A673 (cell line): ENCODE measurements around the gene MTM1.

ENCODE experiments used
- EZH2 ChIP-seq: fragments of 200-600 bp; sonication (generic); IDR thresholded peaks from 2 replicates; pipeline ENCODE4 v1.6.1; 2017; ENCODE audit warnings: borderline replicate concordance, low read depth, mild to moderate bottlenecking, mixed read lengths, antibody characterized with exemption, low read length; ENCODE audit not compliant: poor library complexity, severe bottlenecking
- TF ChIP-seq, protein P1 (sequence below): fragments of 300-800, 200-600 bp; sonication (generic); conservative IDR thresholded peaks from 2 replicates; pipeline ENCODE4 v1.5.1; 2017; ENCODE audit warnings: low read depth, mild to moderate bottlenecking, antibody characterized with exemption, low read length, moderate library complexity, mixed read lengths

DNA sequence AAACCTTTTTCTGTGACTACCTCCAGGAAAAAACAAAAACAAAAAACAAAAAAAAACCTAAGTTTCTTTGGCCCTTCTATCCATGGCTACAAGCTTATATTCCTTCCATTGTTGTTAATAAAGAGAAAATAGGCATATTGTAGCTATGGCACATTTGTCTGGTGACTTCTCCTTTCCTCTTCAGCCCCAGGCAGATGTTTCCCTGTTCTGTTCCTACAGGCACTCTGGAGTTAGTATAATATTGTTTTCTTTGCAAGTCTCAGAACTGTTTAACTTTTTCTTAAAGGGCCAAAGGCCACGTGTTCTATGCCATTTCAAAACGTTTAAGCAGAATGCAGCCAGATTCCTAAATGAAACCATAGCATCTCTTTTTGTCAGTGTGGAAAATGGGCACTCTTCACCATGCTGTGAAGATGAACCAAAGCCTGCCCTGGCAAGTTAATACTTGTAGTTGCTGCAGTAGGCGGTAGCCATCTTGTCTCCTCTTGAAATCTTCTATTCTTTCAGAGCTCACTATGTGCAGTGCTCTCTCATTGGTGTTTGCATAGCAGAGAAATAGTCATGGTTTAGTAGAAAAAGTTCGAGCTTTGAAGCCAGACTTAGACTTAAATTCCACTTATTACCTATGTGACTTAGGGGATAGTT, 80.0 kb downstream of the MTM1 start:
- TF ChIP-seq, protein P1, sequence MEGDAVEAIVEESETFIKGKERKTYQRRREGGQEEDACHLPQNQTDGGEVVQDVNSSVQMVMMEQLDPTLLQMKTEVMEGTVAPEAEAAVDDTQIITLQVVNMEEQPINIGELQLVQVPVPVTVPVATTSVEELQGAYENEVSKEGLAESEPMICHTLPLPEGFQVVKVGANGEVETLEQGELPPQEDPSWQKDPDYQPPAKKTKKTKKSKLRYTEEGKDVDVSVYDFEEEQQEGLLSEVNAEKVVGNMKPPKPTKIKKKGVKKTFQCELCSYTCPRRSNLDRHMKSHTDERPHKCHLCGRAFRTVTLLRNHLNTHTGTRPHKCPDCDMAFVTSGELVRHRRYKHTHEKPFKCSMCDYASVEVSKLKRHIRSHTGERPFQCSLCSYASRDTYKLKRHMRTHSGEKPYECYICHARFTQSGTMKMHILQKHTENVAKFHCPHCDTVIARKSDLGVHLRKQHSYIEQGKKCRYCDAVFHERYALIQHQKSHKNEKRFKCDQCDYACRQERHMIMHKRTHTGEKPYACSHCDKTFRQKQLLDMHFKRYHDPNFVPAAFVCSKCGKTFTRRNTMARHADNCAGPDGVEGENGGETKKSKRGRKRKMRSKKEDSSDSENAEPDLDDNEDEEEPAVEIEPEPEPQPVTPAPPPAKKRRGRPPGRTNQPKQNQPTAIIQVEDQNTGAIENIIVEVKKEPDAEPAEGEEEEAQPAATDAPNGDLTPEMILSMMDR = no peak
- TF ChIP-seq EZH2 = no peak
